Activated naive CD4-positive, alpha-beta T cell treated with anti-CD3 and anti-CD28 coated beads, Interleukin-2, amount 50 U/mL, for 16 hours (primary cell): ENCODE data around the gene PLCL2.

Experiments
- DNase-seq: peaks from one replicate; pipeline ENCODE4 v3.0.0-alpha.2; 2020

Gene PLCL2

GRCh38 chr3:17054301-17054981 lies 169.7 kb downstream of the PLCL2 start:
- DNase-seq = no peak

GRCh38 chr3:17054982-17055343 lies 170.2 kb downstream of the PLCL2 start:
- DNase-seq = no peak

GRCh38 chr3:17055374-17056276 lies 170.9 kb downstream of the PLCL2 start:
- no peak for DNase-seq

GRCh38 chr3:17057321-17057720 lies 172.6 kb downstream of the PLCL2 start:
- no peak for DNase-seq

GRCh38 chr3:17059989-17060550 lies 175.3 kb downstream of the PLCL2 start:
- DNase-seq = no peak

- no peak for DNase-seq
These were observed 176.2 kb downstream of the PLCL2 start for GRCh38 chr3:17061005-17061404.

GRCh38 chr3:17062736-17063135 lies 178.0 kb downstream of the PLCL2 start:
- no peak for DNase-seq

- DNase-seq = no peak
These were observed 178.8 kb downstream of the PLCL2 start for GRCh38 chr3:17063596-17063995.

- no peak for DNase-seq
These were observed 180.6 kb downstream of the PLCL2 start for GRCh38 chr3:17065315-17065714.

- no peak for DNase-seq
These were observed 181.1 kb downstream of the PLCL2 start for GRCh38 chr3:17065881-17066280.

- DNase-seq = no peak
These were observed 185.0 kb downstream of the PLCL2 start for GRCh38 chr3:17069754-17070153.

- DNase-seq = no peak
These were observed 185.6 kb downstream of the PLCL2 start for GRCh38 chr3:17070161-17070959.

- no peak for DNase-seq
These were observed 189.8 kb downstream of the PLCL2 start for GRCh38 chr3:17074559-17074958.

- no peak for DNase-seq
These were observed 190.6 kb downstream of the PLCL2 start for GRCh38 chr3:17075358-17075757.

- no peak for DNase-seq
These were observed 191.2 kb downstream of the PLCL2 start for GRCh38 chr3:17075907-17076306.

GRCh38 chr3:17076940-17077605 lies 192.3 kb downstream of the PLCL2 start:
- no peak for DNase-seq

- no peak for DNase-seq
These were observed 192.9 kb downstream of the PLCL2 start for GRCh38 chr3:17077606-17078005.

GRCh38 chr3:17078926-17079465 lies 194.2 kb downstream of the PLCL2 start:
- DNase-seq = no peak

GRCh38 chr3:17079933-17080332 lies 195.2 kb downstream of the PLCL2 start:
- no peak for DNase-seq

- DNase-seq = no peak
These were observed 196.8 kb downstream of the PLCL2 start for GRCh38 chr3:17081520-17081919.

GRCh38 chr3:17087509-17087908 lies 202.8 kb downstream of the PLCL2 start:
- no peak for DNase-seq

- no peak for DNase-seq
These were observed 203.3 kb downstream of the PLCL2 start for GRCh38 chr3:17088017-17088416.
